ENCODE results near the gene CACNA2D3. TPM values are rescaled to one million over a fixed set of nuclear protein-coding genes. Genes with fewer than 3 reads are reported as not detected.

Gene CACNA2D3
- polyA plus RNA-seq, 3 donors, result 8.3 to 21.5 (median 10.4) TPM

DNA sequence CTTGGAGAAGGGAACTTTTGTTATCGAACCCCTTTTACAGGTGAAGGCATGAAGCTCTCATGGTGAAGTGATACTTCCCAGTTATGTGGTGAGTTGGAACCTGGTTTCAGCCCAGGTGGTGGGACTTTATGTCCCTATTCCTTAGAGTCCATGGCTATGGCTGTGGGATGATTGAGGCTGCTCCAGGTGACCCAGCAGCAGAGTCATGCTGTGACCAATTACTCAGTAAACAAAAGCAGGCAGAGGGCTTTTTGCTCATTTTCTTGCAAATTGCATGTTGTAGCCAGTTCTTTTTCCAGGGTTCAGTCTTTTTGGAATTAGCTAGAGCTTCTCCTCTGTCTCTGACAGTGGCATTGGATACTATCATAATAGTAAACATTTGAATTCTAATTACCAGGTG, 70.7 kb downstream of the CACNA2D3 start:
- no CpG with 5 or more reads among the region's 1 CpG for WGBS (ENCODE audit: insufficient coverage)
- intact Hi-C loops (cut with micrococcal nuclease), result no loop called here
- Histone ChIP-seq H3K27me3 (ENCODE audit: control insufficient read depth in 2 of 2, insufficient read depth in 2 of 2, low read length in 2 of 2) (no peaks in the 10 kb centered on the region), H2AFZ (ENCODE audit: insufficient read depth, low read depth, low read length, poor library complexity, severe bottlenecking) (no peak overlapping the region), H3K4me1 (ENCODE audit: control insufficient read depth in 1 of 2, insufficient read depth in 2 of 2, low read length in 2 of 2) (no peaks in the 10 kb centered on the region), H3K27ac (ENCODE audit: low read depth in 1 of 2, low read length in 2 of 2) (no peak overlapping the region), H3K9me3 (replicated peaks in 1 of 2; ENCODE audit: control insufficient read depth in 1 of 2, insufficient read depth in 1 of 2, low read length in 2 of 2) (no peaks in the 10 kb centered on the region), H3K9ac (ENCODE audit: insufficient read depth, low read length, poor library complexity, severe bottlenecking) (no peak overlapping the region), H3K36me3 (replicated peaks in 1 of 2; ENCODE audit: control insufficient read depth in 1 of 2, insufficient read depth in 2 of 2, low read length in 2 of 2) (no peaks in the 10 kb centered on the region), H3K4me3 (replicated peaks in 1 of 3; ENCODE audit: low read depth in 2 of 3, low read length in 3 of 3) (no peak overlapping the region), H3K4me2 (replicated peaks; ENCODE audit: extremely low read depth, low read length, poor library complexity, severe bottlenecking) (no peak overlapping the region), H4K20me1 (ENCODE audit: insufficient read depth, low read length) (no peaks in the 10 kb centered on the region), H3K79me2 (ENCODE audit: insufficient read depth, low read length) (no peaks in the 10 kb centered on the region)
- H3K27ac Mint-ChIP-seq, result no peak overlapping the region
- no peak overlapping the region for H3K4me3 Mint-ChIP-seq
- H3K4me1 Mint-ChIP-seq, result no peaks in the 10 kb centered on the region
- DNase-seq, result no peak
- peaks cover 0 to 6% (median 0%) of the 10 kb centered on the region in 7 donors for H3K9me3 Mint-ChIP-seq
- H3K36me3 Mint-ChIP-seq, result no peaks in the 10 kb centered on the region
- H3K27me3 Mint-ChIP-seq (ENCODE audit: low read depth in 3 of 3), result peaks cover 0 to 5% (median 1%) of the 10 kb centered on the region in 3 donors
- TF ChIP-seq, protein P1, sequence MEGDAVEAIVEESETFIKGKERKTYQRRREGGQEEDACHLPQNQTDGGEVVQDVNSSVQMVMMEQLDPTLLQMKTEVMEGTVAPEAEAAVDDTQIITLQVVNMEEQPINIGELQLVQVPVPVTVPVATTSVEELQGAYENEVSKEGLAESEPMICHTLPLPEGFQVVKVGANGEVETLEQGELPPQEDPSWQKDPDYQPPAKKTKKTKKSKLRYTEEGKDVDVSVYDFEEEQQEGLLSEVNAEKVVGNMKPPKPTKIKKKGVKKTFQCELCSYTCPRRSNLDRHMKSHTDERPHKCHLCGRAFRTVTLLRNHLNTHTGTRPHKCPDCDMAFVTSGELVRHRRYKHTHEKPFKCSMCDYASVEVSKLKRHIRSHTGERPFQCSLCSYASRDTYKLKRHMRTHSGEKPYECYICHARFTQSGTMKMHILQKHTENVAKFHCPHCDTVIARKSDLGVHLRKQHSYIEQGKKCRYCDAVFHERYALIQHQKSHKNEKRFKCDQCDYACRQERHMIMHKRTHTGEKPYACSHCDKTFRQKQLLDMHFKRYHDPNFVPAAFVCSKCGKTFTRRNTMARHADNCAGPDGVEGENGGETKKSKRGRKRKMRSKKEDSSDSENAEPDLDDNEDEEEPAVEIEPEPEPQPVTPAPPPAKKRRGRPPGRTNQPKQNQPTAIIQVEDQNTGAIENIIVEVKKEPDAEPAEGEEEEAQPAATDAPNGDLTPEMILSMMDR (IDR thresholded peaks at IDR 0.05), result no peak

DNA sequence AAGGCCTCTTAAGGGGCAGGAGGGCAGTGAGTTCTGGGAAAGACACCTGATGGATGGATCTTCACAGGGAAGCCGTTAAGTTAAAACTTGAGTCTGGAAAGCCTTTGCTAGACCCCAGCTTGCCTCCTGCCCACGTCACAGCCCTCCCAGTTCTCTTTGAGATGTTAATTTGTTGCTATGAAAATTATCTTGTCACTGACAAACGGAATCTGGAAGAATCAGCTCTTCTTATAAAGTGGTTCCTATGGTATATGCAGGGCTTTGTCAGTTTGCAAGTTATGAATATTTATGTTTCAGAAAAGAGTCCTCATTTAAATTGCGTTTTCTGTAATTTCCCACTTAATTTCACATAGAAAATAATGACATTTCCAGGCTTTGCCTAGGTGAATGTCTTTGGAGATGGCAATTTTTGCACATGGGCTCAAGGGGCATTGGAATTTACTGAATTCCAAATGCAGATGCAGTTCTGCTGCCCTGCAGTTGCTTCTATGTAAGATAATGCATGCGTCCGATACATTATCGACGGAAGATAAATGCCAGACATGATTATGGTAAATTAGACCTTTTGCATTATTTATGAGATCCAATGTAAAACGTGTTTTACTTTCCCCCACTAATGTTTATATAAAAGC, 74.1 kb downstream of the CACNA2D3 start:
- intact Hi-C loops (cut with micrococcal nuclease), result no loop called here
- no peaks in the 10 kb centered on the region for H3K36me3 Mint-ChIP-seq
- H3K9me3 Mint-ChIP-seq, result no peaks in the 10 kb centered on the region
- H3K27me3 ChIP-seq (ENCODE audit: control insufficient read depth in 2 of 2, insufficient read depth in 2 of 2, low read length in 2 of 2), result no peaks in the 10 kb centered on the region
- H3K9me3 ChIP-seq (replicated peaks in 1 of 2; ENCODE audit: control insufficient read depth in 1 of 2, insufficient read depth in 1 of 2, low read length in 2 of 2), result no peaks in the 10 kb centered on the region
- no peaks in the 10 kb centered on the region for H3K36me3 ChIP-seq (replicated peaks in 1 of 2; ENCODE audit: control insufficient read depth in 1 of 2, insufficient read depth in 2 of 2, low read length in 2 of 2)
- H3K4me3 Mint-ChIP-seq, result no peak overlapping the region
- no peak overlapping the region for H3K4me3 ChIP-seq (replicated peaks in 1 of 3; ENCODE audit: low read depth in 2 of 3, low read length in 3 of 3)
- H3K9ac ChIP-seq (ENCODE audit: insufficient read depth, low read length, poor library complexity, severe bottlenecking), result no peak overlapping the region
- no peaks in the 10 kb centered on the region for H3K4me1 Mint-ChIP-seq
- H3K27ac ChIP-seq (ENCODE audit: low read depth in 1 of 2, low read length in 2 of 2), result no peak overlapping the region
- H3K4me1 ChIP-seq (ENCODE audit: control insufficient read depth in 1 of 2, insufficient read depth in 2 of 2, low read length in 2 of 2), result no peaks in the 10 kb centered on the region
- no peak overlapping the region for H3K4me2 ChIP-seq (replicated peaks; ENCODE audit: extremely low read depth, low read length, poor library complexity, severe bottlenecking)
- no peak overlapping the region for H2AFZ ChIP-seq (ENCODE audit: insufficient read depth, low read depth, low read length, poor library complexity, severe bottlenecking)
- no CpG with 5 or more reads among the region's 9 CpGs for WGBS (ENCODE audit: insufficient coverage)
- H4K20me1 ChIP-seq (ENCODE audit: insufficient read depth, low read length), result no peaks in the 10 kb centered on the region
- TF ChIP-seq, protein P1 (IDR thresholded peaks at IDR 0.05), result no peak
- no peaks in the 10 kb centered on the region for H3K79me2 ChIP-seq (ENCODE audit: insufficient read depth, low read length)
- DNase-seq, result no peak
- H3K27ac Mint-ChIP-seq, result no peak overlapping the region
- peaks cover 0 to 5% (median under 1%) of the 10 kb centered on the region in 3 donors for H3K27me3 Mint-ChIP-seq (ENCODE audit: low read depth in 3 of 3)

All from CD14-positive monocyte (primary cell).